Measurements from ENCODE around the gene EIF4G1.

DNA sequence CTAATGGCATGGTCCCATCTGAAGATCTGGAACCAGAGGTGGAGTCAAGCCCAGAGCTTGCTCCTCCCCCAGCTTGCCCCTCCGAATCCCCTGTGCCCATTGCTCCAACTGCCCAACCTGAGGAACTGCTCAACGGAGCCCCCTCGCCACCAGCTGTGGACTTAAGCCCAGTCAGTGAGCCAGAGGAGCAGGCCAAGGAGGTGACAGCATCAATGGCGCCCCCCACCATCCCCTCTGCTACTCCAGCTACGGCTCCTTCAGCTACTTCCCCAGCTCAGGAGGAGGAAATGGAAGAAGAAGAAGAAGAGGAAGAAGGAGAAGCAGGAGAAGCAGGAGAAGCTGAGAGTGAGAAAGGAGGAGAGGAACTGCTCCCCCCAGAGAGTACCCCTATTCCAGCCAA, 7.3 kb downstream of the EIF4G1 start:
- TF ChIP-seq, protein P1, sequence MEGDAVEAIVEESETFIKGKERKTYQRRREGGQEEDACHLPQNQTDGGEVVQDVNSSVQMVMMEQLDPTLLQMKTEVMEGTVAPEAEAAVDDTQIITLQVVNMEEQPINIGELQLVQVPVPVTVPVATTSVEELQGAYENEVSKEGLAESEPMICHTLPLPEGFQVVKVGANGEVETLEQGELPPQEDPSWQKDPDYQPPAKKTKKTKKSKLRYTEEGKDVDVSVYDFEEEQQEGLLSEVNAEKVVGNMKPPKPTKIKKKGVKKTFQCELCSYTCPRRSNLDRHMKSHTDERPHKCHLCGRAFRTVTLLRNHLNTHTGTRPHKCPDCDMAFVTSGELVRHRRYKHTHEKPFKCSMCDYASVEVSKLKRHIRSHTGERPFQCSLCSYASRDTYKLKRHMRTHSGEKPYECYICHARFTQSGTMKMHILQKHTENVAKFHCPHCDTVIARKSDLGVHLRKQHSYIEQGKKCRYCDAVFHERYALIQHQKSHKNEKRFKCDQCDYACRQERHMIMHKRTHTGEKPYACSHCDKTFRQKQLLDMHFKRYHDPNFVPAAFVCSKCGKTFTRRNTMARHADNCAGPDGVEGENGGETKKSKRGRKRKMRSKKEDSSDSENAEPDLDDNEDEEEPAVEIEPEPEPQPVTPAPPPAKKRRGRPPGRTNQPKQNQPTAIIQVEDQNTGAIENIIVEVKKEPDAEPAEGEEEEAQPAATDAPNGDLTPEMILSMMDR (IDR thresholded peaks at IDR 0.05), result no peak
- TF ChIP-seq EP300 (IDR thresholded peaks at IDR 0.05), result no peak
